NCI-H128 (cell line): ENCODE data around the gene CERS6.

ENCODE experiments used
- DNase-seq: peaks from one replicate; lab custom pipeline; 2025; ENCODE audit not compliant: unreplicated experiment; lab: John Stamatoyannopoulos, UW

Gene CERS6

GRCh38 chr2:168596881-168597655, 141.0 kb downstream of the CERS6 start:
- DNase-seq = no peak

GRCh38 chr2:168599738-168600137, 143.7 kb downstream of the CERS6 start:
- no peak for DNase-seq

GRCh38 chr2:168600949-168601348, 144.9 kb downstream of the CERS6 start:
- DNase-seq = no peak

GRCh38 chr2:168601741-168602140, 145.7 kb downstream of the CERS6 start:
- DNase-seq = no peak

GRCh38 chr2:168602379-168602778, 146.3 kb downstream of the CERS6 start:
- DNase-seq = no peak

- no peak for DNase-seq
Measured at GRCh38 chr2:168602846-168603401, 146.9 kb downstream of the CERS6 start.

GRCh38 chr2:168603439-168603961, 147.4 kb downstream of the CERS6 start:
- no peak for DNase-seq

GRCh38 chr2:168604252-168604651, 148.2 kb downstream of the CERS6 start:
- DNase-seq = no peak

GRCh38 chr2:168607992-168608391, 151.9 kb downstream of the CERS6 start:
- no peak for DNase-seq

- DNase-seq = no peak
Measured at GRCh38 chr2:168608796-168609195, 152.7 kb downstream of the CERS6 start.

GRCh38 chr2:168611091-168611490, 155.0 kb downstream of the CERS6 start:
- no peak for DNase-seq

GRCh38 chr2:168611896-168612650, 156.0 kb downstream of the CERS6 start:
- no peak for DNase-seq

- no peak for DNase-seq
Measured at GRCh38 chr2:168612719-168613118, 156.6 kb downstream of the CERS6 start.

GRCh38 chr2:168613551-168613950, 157.5 kb downstream of the CERS6 start:
- DNase-seq = no peak

GRCh38 chr2:168614172-168615018, 158.3 kb downstream of the CERS6 start:
- no peak for DNase-seq

- DNase-seq = no peak
Measured at GRCh38 chr2:168620554-168620953, 164.5 kb downstream of the CERS6 start.

- no peak for DNase-seq
Measured at GRCh38 chr2:168622559-168622958, 166.5 kb downstream of the CERS6 start.

- DNase-seq = no peak
Measured at GRCh38 chr2:168624028-168624427, 168.0 kb downstream of the CERS6 start.

GRCh38 chr2:168626096-168626495, 170.0 kb downstream of the CERS6 start:
- DNase-seq = no peak

GRCh38 chr2:168626647-168627046, 170.6 kb downstream of the CERS6 start:
- no peak for DNase-seq

- no peak for DNase-seq
Measured at GRCh38 chr2:168632709-168633121, 176.6 kb downstream of the CERS6 start.
